HG03175 (cell line): ENCODE data around the gene PARD3.

Experiments used
- ATAC-seq: cut with Tn5 transposase; IDR thresholded peaks from one replicate; pipeline ENCODE4 v1.9.1; 2021; ENCODE audit warnings: mild to moderate bottlenecking, moderate library complexity; ENCODE audit not compliant: unreplicated experiment

The PARD3 gene

GRCh38 chr10:34549953-34550352 lies 265.1 kb downstream of the PARD3 start:
- no peak for ATAC-seq

GRCh38 chr10:34549001-34549400 lies 266.1 kb downstream of the PARD3 start:
- ATAC-seq, result no peak

- no peak for ATAC-seq
Measured at GRCh38 chr10:34548466-34548865, 266.6 kb downstream of the PARD3 start.

- ATAC-seq, result no peak
Measured at GRCh38 chr10:34547695-34548094, 267.4 kb downstream of the PARD3 start.

- no peak for ATAC-seq
Measured at GRCh38 chr10:34547291-34547690, 267.8 kb downstream of the PARD3 start.

- no peak for ATAC-seq
Measured at GRCh38 chr10:34544400-34544799, 270.7 kb downstream of the PARD3 start.

GRCh38 chr10:34543716-34544115 lies 271.4 kb downstream of the PARD3 start:
- ATAC-seq, result no peak

- no peak for ATAC-seq
Measured at GRCh38 chr10:34540492-34540891, 274.6 kb downstream of the PARD3 start.

- ATAC-seq, result no peak
Measured at GRCh38 chr10:34539533-34540315, 275.4 kb downstream of the PARD3 start.

- peak; percentile 41 for ATAC-seq
Measured at GRCh38 chr10:34538281-34538829, 276.7 kb downstream of the PARD3 start.

GRCh38 chr10:34537629-34538231 lies 277.4 kb downstream of the PARD3 start:
- ATAC-seq, result peak; percentile 84

GRCh38 chr10:34535872-34536271 lies 279.2 kb downstream of the PARD3 start:
- ATAC-seq, result no peak

- no peak for ATAC-seq
Measured at GRCh38 chr10:34530778-34531177, 284.3 kb downstream of the PARD3 start.

- ATAC-seq, result peak; percentile 55
Measured at GRCh38 chr10:34528320-34528719, 286.8 kb downstream of the PARD3 start.

GRCh38 chr10:34526758-34527730 lies 288.1 kb downstream of the PARD3 start:
- ATAC-seq, result no peak

GRCh38 chr10:34526186-34526585 lies 288.9 kb downstream of the PARD3 start:
- ATAC-seq, result no peak

- peak; percentile 57 for ATAC-seq
Measured at GRCh38 chr10:34524369-34525091, 290.6 kb downstream of the PARD3 start.

GRCh38 chr10:34523017-34523767 lies 291.9 kb downstream of the PARD3 start:
- no peak for ATAC-seq

- peak; percentile 40 for ATAC-seq
Measured at GRCh38 chr10:34522546-34522945, 292.6 kb downstream of the PARD3 start.

- no peak for ATAC-seq
Measured at GRCh38 chr10:34520510-34520909, 294.6 kb downstream of the PARD3 start.
